ENCODE measurements around the gene KATNB1. TPM values are rescaled to one million over a fixed set of nuclear protein-coding genes. Genes with fewer than 3 reads are reported as not detected.

The KATNB1 gene
- polyA plus RNA-seq, 1 donor: 16.2 TPM

GRCh38 chr16:57784334-57784733, 48.8 kb downstream of the KATNB1 start:
- 100% methylated on average over 1 of the region's 7 CpGs for WGBS (ENCODE audit: insufficient coverage, low lambda C conversion rate)
- H3K4me1 ChIP-seq (ENCODE audit: control insufficient read depth, insufficient read depth, low read length): peaks cover 22% of the 10 kb centered on the region
- peaks cover 58% of the 10 kb centered on the region for H3K36me3 ChIP-seq (ENCODE audit: control insufficient read depth, insufficient read depth, low read length)
- no peak overlapping the region for H3K4me3 ChIP-seq (ENCODE audit: low read length)
- no peak overlapping the region for H3K27ac ChIP-seq (ENCODE audit: low read length)
- no peaks in the 10 kb centered on the region for H3K9me3 ChIP-seq (ENCODE audit: control insufficient read depth, low read depth, low read length)
- DNase-seq: no peak
- H3K27me3 ChIP-seq (ENCODE audit: control insufficient read depth, insufficient read depth, low read length): no peaks in the 10 kb centered on the region

DNA sequence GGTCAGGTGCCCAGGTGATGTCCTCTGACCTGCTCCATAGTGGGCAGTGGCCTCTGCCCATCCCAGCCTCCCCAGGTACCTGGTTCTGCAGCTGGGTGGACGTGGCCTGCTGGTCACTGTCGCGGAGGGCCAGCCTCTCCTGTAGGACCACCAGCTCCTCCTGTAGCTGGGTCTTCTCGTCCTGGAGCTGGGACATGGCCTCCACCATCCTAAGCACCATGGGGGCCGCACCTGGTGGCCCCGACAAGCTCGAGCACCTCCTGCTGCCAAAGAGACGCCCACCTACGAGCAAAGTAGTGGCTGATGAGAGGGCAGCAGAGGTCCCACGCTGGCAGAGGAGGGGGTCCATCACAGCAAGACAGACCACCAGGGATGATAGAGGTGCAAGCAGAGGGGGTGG, 49.8 kb downstream of the KATNB1 start:
- no peak overlapping the region for H3K27ac ChIP-seq (ENCODE audit: low read length)
- no peaks in the 10 kb centered on the region for H3K9me3 ChIP-seq (ENCODE audit: control insufficient read depth, low read depth, low read length)
- peaks cover 63% of the 10 kb centered on the region for H3K36me3 ChIP-seq (ENCODE audit: control insufficient read depth, insufficient read depth, low read length)
- peaks cover 22% of the 10 kb centered on the region for H3K4me1 ChIP-seq (ENCODE audit: control insufficient read depth, insufficient read depth, low read length)
- DNase-seq: no peak
- no peak overlapping the region for H3K4me3 ChIP-seq (ENCODE audit: low read length)
- H3K27me3 ChIP-seq (ENCODE audit: control insufficient read depth, insufficient read depth, low read length): no peaks in the 10 kb centered on the region
- no CpG with 5 or more reads among the region's 10 CpGs for WGBS (ENCODE audit: insufficient coverage, low lambda C conversion rate)

GRCh38 chr16:57785924-57786323, 50.4 kb downstream of the KATNB1 start:
- no peak overlapping the region for H3K27ac ChIP-seq (ENCODE audit: low read length)
- no CpG with 5 or more reads among the region's 8 CpGs for WGBS (ENCODE audit: insufficient coverage, low lambda C conversion rate)

DNA sequence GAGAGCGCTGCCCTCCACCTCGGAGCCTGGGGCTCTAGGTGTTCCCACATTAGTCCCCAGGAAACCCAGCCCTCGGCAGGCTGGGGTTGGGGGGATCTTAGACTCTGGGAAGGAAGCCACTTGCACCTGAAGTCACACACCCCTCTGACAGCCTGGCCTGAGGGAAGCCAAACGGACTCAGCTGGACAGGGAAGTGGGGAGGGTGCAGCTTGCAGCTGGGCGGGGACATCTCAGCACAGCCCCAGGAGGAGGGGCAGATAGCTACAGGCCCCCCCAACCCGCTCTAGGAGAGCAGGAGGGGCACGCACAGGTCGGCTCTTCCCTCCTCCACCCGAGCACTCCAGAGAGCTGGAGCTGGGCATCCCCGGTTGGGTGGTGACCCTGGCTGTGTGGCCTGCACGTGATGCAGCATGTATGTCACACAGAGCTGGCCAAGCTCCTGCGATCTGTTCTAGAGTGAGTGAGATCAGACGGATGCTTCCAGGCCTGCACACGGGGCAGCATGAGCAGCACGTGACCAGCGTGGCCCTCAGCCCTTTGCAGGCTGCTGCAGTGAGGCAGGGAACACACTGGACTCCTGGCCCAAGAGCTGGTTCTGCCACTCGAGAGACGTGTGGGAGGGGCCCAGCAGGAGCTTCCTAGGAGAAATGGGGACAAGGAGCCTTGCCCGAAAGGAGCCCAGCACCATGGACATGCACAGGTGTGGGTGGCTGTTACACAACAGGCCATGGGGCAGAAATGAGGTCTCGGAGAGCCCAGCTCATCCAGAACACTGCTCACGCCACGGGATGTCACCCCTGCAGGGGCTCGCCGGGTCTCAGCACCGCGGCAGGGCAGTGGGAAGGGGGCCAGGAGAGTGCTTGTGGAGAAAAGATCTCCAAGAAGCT, 51.3 kb downstream of the KATNB1 start:
- WGBS (ENCODE audit: insufficient coverage, low lambda C conversion rate): no CpG with 5 or more reads among the region's 26 CpGs
- Histone ChIP-seq H3K27ac (ENCODE audit: low read length) (no peak overlapping the region), H3K9me3 (ENCODE audit: control insufficient read depth, low read depth, low read length) (no peaks in the 10 kb centered on the region), H3K4me1 (ENCODE audit: control insufficient read depth, insufficient read depth, low read length) (peaks cover 16% of the 10 kb centered on the region), H3K4me3 (ENCODE audit: low read length) (no peak overlapping the region), H3K36me3 (ENCODE audit: control insufficient read depth, insufficient read depth, low read length) (peaks cover 68% of the 10 kb centered on the region), H3K27me3 (ENCODE audit: control insufficient read depth, insufficient read depth, low read length) (no peaks in the 10 kb centered on the region)
- no peak for DNase-seq

More at GRCh38 chr16:57785924-57786323, 50.4 kb downstream of the KATNB1 start:
- Histone ChIP-seq H3K9me3 (ENCODE audit: control insufficient read depth, low read depth, low read length) (no peaks in the 10 kb centered on the region), H3K4me3 (ENCODE audit: low read length) (no peak overlapping the region), H3K27me3 (ENCODE audit: control insufficient read depth, insufficient read depth, low read length) (no peaks in the 10 kb centered on the region), H3K4me1 (ENCODE audit: control insufficient read depth, insufficient read depth, low read length) (peaks cover 22% of the 10 kb centered on the region), H3K36me3 (ENCODE audit: control insufficient read depth, insufficient read depth, low read length) (peaks cover 67% of the 10 kb centered on the region)
- DNase-seq: no peak

GRCh38 chr16:57787519-57787905, 51.9 kb downstream of the KATNB1 start:
- Histone ChIP-seq H3K36me3 (ENCODE audit: control insufficient read depth, insufficient read depth, low read length) (peaks cover 71% of the 10 kb centered on the region), H3K9me3 (ENCODE audit: control insufficient read depth, low read depth, low read length) (no peaks in the 10 kb centered on the region), H3K27ac (ENCODE audit: low read length) (no peak overlapping the region), H3K4me3 (ENCODE audit: low read length) (no peak overlapping the region), H3K27me3 (ENCODE audit: control insufficient read depth, insufficient read depth, low read length) (no peaks in the 10 kb centered on the region), H3K4me1 (ENCODE audit: control insufficient read depth, insufficient read depth, low read length) (peaks cover 10% of the 10 kb centered on the region)
- WGBS (ENCODE audit: insufficient coverage, low lambda C conversion rate): no CpG with 5 or more reads among the region's 8 CpGs
- no peak for DNase-seq

DNA sequence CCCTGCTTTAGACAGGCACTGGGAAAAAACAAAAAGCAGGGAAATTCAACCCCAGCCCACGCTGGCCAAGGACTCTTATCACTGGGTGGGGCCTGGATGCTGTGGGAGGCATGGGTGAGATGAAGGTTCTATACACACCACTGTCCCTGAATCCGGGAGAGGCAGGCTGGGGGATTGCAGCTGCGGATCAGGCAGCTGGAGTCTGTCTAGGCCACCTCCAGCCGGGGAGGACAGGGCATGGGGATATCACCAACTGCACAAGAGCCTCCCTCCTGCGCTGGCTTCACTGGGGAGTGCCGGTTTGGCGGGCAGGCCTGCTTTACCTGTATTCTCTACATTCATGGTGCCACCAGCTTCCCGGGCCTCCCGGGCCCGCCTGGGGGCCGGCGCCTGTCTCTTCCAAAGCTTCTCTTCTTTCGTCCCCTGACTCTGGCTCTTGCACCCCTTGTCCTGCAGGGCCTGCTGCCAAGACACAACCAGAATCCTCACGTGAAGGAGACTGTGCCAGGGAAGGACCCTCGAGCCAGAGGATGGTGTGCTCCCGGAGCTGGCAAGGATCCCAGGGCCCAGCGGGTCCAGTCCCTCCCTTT, 52.8 kb downstream of the KATNB1 start:
- Histone ChIP-seq H3K4me1 (ENCODE audit: control insufficient read depth, insufficient read depth, low read length) (peaks cover 4% of the 10 kb centered on the region), H3K9me3 (ENCODE audit: control insufficient read depth, low read depth, low read length) (no peaks in the 10 kb centered on the region), H3K36me3 (ENCODE audit: control insufficient read depth, insufficient read depth, low read length) (peaks cover 72% of the 10 kb centered on the region), H3K27ac (ENCODE audit: low read length) (no peak overlapping the region), H3K4me3 (ENCODE audit: low read length) (no peak overlapping the region), H3K27me3 (ENCODE audit: control insufficient read depth, insufficient read depth, low read length) (no peaks in the 10 kb centered on the region)
- no CpG with 5 or more reads among the region's 17 CpGs for WGBS (ENCODE audit: insufficient coverage, low lambda C conversion rate)
- no peak for DNase-seq

GRCh38 chr16:57788951-57789350, 53.4 kb downstream of the KATNB1 start:
- H3K36me3 ChIP-seq (ENCODE audit: control insufficient read depth, insufficient read depth, low read length): peaks cover 72% of the 10 kb centered on the region
- no peak for DNase-seq
- WGBS (ENCODE audit: insufficient coverage, low lambda C conversion rate): no CpG with 5 or more reads among the region's 12 CpGs

GRCh38 chr16:57791195-57791892, 55.8 kb downstream of the KATNB1 start:
- Histone ChIP-seq H3K27ac (ENCODE audit: low read length) (no peak overlapping the region), H3K4me1 (ENCODE audit: control insufficient read depth, insufficient read depth, low read length) (peaks cover 11% of the 10 kb centered on the region), H3K9me3 (ENCODE audit: control insufficient read depth, low read depth, low read length) (no peaks in the 10 kb centered on the region), H3K27me3 (ENCODE audit: control insufficient read depth, insufficient read depth, low read length) (no peaks in the 10 kb centered on the region), H3K4me3 (ENCODE audit: low read length) (no peak overlapping the region), H3K36me3 (ENCODE audit: control insufficient read depth, insufficient read depth, low read length) (peaks cover 64% of the 10 kb centered on the region)
- 40% methylated on average over 1 of the region's 13 CpGs for WGBS (ENCODE audit: insufficient coverage, low lambda C conversion rate)
- DNase-seq: no peak

More at GRCh38 chr16:57788951-57789350, 53.4 kb downstream of the KATNB1 start:
- no peak overlapping the region for H3K27ac ChIP-seq (ENCODE audit: low read length)
- no peak overlapping the region for H3K4me3 ChIP-seq (ENCODE audit: low read length)
- no peaks in the 10 kb centered on the region for H3K27me3 ChIP-seq (ENCODE audit: control insufficient read depth, insufficient read depth, low read length)
- no peaks in the 10 kb centered on the region for H3K9me3 ChIP-seq (ENCODE audit: control insufficient read depth, low read depth, low read length)
- peaks cover 4% of the 10 kb centered on the region for H3K4me1 ChIP-seq (ENCODE audit: control insufficient read depth, insufficient read depth, low read length)

- peaks cover 61% of the 10 kb centered on the region for H3K36me3 ChIP-seq (ENCODE audit: control insufficient read depth, insufficient read depth, low read length)
- peaks cover 17% of the 10 kb centered on the region for H3K4me1 ChIP-seq (ENCODE audit: control insufficient read depth, insufficient read depth, low read length)
- WGBS (ENCODE audit: insufficient coverage, low lambda C conversion rate): no CpG with 5 or more reads among the region's 8 CpGs
- DNase-seq: no peak
- H3K9me3 ChIP-seq (ENCODE audit: control insufficient read depth, low read depth, low read length): no peaks in the 10 kb centered on the region
- no peak overlapping the region for H3K4me3 ChIP-seq (ENCODE audit: low read length)
- no peaks in the 10 kb centered on the region for H3K27me3 ChIP-seq (ENCODE audit: control insufficient read depth, insufficient read depth, low read length)
- H3K27ac ChIP-seq (ENCODE audit: low read length): no peak overlapping the region
Measured at GRCh38 chr16:57791893-57792461, 56.4 kb downstream of the KATNB1 start.

DNA sequence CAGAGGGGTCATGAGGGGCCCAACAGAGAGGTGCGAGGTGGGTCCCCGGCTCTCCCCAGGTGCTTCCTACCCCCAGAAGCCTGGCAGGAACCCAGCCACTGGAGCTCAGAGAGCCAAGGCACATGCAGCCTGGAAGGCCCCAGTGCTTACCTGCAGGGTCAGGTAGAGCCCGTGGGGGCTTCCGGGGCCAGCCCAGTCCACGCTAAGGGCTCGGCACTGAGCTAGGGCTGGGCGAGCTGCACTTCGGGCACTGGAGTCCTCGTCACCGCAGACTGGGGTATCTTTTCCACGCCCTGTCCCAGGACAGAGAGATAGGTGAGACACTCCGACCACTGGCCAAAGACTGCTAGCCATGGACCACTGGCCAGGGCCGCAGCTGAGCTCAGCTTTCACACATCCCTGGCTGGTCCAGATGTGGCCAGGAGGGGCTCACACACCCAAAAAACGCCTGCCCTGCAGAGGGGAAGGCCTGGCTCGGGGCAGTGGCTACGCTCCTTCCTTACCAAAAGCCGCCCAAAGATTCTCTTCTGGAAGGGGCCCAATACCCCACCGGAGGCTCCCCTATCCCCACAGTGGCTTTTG, 59.4 kb downstream of the KATNB1 start:
- H3K27ac ChIP-seq (ENCODE audit: low read length): no peak overlapping the region
- peaks cover 38% of the 10 kb centered on the region for H3K4me1 ChIP-seq (ENCODE audit: control insufficient read depth, insufficient read depth, low read length)

More for the DNA sequence above, 59.4 kb downstream of the KATNB1 start:
- DNase-seq: no peak
- WGBS (ENCODE audit: insufficient coverage, low lambda C conversion rate): no CpG with 5 or more reads among the region's 18 CpGs
- Histone ChIP-seq H3K9me3 (ENCODE audit: control insufficient read depth, low read depth, low read length) (no peaks in the 10 kb centered on the region), H3K36me3 (ENCODE audit: control insufficient read depth, insufficient read depth, low read length) (peaks cover 41% of the 10 kb centered on the region), H3K27me3 (ENCODE audit: control insufficient read depth, insufficient read depth, low read length) (no peaks in the 10 kb centered on the region), H3K4me3 (ENCODE audit: low read length) (no peak overlapping the region)
